GM20000 (cell line): ENCODE results near the gene TNIK.

Source experiments
- DNase-seq: peaks from one replicate; pipeline ENCODE4 v3.0.0; 2012; ENCODE audit warnings: low spot score
- CTCF ChIP-seq: IDR thresholded peaks from 2 replicates; pipeline ENCODE4 v1.5.1; 2012; ENCODE audit warnings: mild to moderate bottlenecking, control low read depth; ENCODE audit errors: extremely low read depth, missing control alignments

The TNIK gene

GRCh38 chr3:171225708-171226107, 234.5 kb downstream of the TNIK start:
- no peak for TF ChIP-seq CTCF
- no peak for DNase-seq

- no peak for TF ChIP-seq CTCF
- no peak for DNase-seq
Observed at GRCh38 chr3:171225165-171225564, 235.0 kb downstream of the TNIK start.

GRCh38 chr3:171223396-171223795, 236.8 kb downstream of the TNIK start:
- DNase-seq = no peak
- TF ChIP-seq CTCF = no peak

GRCh38 chr3:171222995-171223394, 237.2 kb downstream of the TNIK start:
- TF ChIP-seq CTCF = no peak
- no peak for DNase-seq

GRCh38 chr3:171221597-171221996, 238.6 kb downstream of the TNIK start:
- no peak for DNase-seq
- no peak for TF ChIP-seq CTCF

GRCh38 chr3:171221104-171221503, 239.1 kb downstream of the TNIK start:
- no peak for DNase-seq
- TF ChIP-seq CTCF = no peak

- DNase-seq = no peak
- no peak for TF ChIP-seq CTCF
Observed at GRCh38 chr3:171219258-171219657, 240.9 kb downstream of the TNIK start.
